ENCODE data around the gene CENPL.
"Not testable (repeated sequence)": the region's sequence is repeated elsewhere in the genome, so short reads cannot be mapped to it uniquely, and the experiment has no call there.

CENPL gene

DNA sequence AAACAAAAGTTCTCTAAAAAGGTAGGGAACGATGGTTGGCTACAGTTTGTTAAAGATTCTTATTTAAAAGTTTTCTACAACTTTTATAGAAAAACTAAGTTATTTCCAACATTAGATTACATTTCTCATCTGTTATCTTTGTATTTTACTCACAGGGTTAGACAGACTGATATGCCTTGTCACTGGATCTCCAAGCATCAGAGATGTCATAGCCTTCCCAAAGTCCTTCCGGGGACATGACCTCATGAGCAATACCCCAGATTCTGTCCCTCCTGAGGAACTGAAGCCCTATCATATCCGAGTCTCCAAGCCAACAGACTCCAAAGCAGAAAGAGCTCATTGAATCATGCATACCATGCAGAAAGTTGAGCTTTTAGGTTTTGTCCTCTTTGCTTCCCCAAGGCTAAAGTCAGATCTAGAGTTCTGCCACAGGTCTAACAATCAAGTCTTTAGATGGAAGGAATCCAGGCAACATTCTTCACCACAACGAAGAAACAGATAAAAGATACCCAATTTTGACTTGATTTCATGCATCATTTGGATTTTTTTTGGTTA lies 32.8 kb upstream of the CENPL start:
- in situ Hi-C loops (cut with MboI; ENCODE audit: low sequenced_read_pairs): no loop called here

DNA sequence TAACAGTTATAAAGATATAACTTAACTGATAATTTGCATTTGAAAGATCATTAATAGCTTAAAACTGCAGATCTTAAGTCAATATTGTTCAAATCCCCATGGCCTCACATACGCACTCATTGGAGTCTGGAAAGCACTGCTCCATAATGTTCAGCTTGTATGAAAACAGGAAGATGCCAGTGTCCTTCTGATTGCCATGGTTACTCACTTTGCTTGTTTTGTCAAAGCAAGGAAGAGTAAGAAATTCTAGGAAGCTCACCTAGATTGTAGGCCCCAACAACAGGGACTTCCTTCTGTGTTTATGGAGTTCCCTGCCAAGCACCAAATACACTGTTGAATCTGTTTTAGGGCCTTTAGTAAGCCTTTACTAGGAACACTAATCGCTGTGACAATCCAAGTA lies 32.2 kb upstream of the CENPL start:
- in situ Hi-C loops (cut with MboI; ENCODE audit: low sequenced_read_pairs): no loop called here

DNA sequence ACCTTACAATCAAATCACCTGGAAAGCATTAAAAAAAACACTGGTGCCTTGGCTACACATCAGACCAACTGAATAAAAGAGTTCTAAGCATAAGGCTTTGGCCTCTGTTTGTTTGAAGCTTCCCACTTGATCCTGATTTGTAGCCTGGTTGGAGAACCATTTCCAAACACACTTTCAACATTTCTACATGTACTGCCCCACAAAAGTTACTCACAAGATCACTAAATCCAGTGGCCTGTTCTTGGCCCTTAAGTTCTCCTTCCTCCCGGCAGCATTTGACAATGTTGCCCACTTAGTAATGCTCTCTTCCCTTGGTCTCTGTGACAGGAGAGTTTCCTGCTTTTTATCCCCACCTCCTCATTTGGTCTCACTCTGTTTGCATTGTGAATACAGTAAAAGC lies 31.3 kb upstream of the CENPL start:
- in situ Hi-C loops (cut with MboI; ENCODE audit: low sequenced_read_pairs): no loop called here

DNA sequence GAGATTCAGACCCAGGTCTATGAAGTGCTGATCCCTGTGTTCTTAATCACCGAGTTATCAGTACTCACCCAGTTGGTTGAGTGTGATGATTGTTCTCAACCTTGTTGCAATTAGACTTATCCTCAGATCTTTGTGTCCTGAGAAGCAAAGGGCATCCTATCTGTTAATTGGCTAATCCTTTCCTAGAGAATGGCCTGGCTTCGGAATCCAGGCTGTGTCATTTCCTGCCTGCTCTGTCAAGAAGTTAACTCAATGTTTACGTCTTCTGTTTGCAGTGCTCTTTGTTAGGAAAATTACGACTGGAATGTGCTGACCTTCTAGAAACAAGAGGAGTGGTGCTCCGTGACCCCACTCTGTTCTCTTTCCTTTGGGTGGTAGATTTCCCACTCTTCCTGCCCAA lies 28.4 kb upstream of the CENPL start:
- in situ Hi-C loops (cut with MboI; ENCODE audit: low sequenced_read_pairs): no loop called here

DNA sequence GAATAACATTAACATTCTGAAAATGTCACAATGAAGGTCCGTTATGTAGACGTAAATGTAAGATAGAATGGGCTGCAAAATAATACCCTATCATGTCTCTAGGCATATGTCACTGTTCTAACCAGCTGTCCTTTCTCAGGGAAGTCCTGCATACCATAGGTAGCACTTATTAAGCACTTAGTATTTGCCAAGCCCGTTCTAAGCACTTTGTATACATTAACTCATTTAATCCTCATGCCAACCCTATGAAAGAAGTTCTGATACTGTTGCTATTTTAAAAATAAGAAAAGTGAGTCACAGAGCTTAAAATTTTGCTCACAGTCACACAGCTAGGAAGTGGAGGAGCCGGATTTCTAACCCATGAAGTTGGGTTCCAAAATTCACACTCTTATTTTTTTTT lies 27.4 kb upstream of the CENPL start:
- in situ Hi-C loops (cut with MboI; ENCODE audit: low sequenced_read_pairs): no loop called here

DNA sequence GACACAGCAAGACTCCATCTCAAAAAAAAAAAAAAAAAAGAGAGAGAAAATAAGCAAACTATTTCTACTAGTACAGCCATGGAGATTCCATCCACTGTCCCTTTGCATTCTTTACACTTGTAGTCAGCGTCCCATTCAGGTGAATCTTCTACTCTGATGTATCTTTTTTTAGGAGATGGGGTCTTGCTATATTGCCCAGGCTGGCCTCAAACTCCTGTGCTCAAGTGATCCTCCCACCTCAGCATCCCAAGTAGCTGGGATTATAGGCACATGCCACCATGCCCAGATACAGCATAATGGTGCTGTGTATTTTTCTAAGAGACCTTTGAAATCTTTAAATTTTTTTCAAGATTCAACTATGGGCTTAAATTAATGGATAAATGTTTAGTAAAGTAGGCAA lies 8.1 kb upstream of the CENPL start:
- in situ Hi-C loops (cut with MboI; ENCODE audit: low sequenced_read_pairs): loop anchor here (25.0 kb wide), 1 partner anchor 1095 kb away; no protein-coding TSS in a partner anchor

DNA sequence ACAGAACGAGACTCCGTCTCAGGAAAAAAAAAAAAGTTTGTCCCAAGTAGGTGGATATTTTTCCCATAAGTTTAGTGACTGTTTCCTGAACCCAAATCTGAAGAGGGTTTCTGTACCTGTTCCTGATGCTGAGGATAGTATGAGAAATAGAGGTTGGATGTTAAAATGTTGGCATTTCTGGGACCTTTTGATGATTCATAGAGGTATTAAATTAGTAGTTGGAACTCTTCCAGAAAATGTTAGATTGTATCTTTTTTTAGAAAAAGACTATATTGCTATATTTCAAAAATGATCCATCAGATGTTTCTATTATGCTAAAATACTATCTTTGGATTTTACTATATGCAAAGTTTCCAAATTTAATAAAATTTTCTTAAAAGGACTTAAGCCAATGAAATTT lies 2.9 kb upstream of the CENPL start:
- in situ Hi-C loops (cut with MboI; ENCODE audit: low sequenced_read_pairs): loop anchor here (25.0 kb wide), 1 partner anchor 1090 kb away; no protein-coding TSS in a partner anchor

DNA sequence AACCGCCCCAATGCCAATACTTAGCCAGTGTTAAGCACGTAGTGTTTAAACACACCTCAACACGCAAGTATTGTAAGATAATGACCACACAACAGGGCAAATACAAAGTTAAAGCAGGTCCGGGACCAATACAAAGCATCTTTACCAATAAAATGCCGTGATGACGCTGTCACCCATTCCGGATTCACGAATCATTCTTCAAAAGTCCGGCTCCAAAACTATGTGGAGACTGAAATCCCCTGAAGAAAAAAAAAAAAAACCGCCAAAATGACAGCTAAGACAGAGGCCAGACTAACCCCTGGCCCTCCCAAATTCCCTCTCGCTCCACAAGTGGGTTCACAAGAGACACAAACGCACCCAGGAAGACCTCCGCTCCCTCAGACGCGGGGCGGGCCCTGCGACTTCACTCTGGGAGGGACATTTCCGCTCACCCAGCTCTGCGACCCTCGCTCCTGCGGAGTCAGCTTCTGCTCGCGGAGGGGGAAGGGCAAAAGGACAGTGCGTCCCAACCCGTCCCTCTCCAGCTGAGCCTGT lies 835 bp downstream of the CENPL start:
- in situ Hi-C loops (cut with MboI; ENCODE audit: low sequenced_read_pairs): loop anchor here (25.0 kb wide), 1 partner anchor 387 kb away; no protein-coding TSS in a partner anchor

DNA sequence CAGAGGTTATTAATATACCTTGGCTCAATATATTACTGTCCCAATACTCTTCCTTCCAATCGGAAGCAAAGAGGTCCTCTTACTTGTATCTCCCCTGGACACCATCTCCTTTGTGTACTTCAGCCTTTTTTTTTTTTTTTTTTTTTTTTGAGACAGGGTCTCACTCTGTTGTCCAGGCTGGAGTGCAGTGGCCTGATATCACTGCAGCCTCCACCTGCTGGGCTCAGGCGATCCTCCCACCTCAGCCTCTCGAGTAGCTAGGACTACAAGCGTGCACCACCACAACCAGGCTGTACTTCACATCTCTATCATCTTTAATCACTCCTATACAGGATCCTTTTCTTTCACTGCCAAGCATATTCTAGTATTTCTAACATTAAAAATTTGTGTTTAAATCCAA lies 3.0 kb downstream of the CENPL start:
- in situ Hi-C loops (cut with MboI; ENCODE audit: low sequenced_read_pairs): loop anchor here (25.0 kb wide), 1 partner anchor 384 kb away; no protein-coding TSS in a partner anchor

DNA sequence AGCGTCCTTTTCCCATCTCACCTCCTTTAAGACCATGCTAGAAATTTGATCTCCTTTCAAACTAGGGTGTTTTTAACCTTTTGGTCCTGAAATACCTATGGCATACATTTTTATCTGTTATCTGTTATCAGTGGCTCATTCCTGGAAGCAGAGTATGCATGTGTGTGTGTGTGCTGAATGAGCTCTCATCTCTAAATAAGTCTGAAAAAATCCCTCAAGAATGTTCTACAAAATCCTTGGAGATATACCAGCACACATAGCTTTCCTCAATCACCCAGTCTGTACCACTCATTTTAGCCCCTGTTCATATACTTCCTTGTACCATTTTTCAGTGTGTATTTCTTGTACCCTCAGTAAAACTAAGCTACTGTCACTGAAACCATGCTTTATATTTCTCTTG lies 6.2 kb downstream of the CENPL start:
- in situ Hi-C loops (cut with MboI; ENCODE audit: low sequenced_read_pairs): loop anchor here (25.0 kb wide), 1 partner anchor 381 kb away; no protein-coding TSS in a partner anchor

DNA sequence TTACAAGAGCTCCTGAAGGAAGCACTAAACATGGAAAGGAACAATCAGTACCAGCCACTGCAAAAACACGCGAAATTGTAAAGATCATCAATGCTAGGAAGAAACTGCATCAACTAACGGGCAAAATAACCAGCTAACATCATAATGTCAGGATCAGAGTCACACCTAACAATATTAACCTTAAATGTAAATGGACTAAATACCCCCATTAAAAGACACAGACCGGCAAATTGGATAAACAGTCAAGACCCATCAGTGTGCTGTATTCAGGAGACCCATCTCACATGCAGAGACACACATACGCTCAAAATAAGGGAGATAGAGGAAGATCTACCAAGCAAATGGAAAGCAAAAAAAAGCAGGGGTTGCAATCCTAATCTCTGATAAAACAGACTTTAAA lies 11.0 kb downstream of the CENPL start:
- in situ Hi-C loops (cut with MboI; ENCODE audit: low sequenced_read_pairs): loop anchor here (25.0 kb wide), 1 partner anchor 376 kb away; no protein-coding TSS in a partner anchor

DNA sequence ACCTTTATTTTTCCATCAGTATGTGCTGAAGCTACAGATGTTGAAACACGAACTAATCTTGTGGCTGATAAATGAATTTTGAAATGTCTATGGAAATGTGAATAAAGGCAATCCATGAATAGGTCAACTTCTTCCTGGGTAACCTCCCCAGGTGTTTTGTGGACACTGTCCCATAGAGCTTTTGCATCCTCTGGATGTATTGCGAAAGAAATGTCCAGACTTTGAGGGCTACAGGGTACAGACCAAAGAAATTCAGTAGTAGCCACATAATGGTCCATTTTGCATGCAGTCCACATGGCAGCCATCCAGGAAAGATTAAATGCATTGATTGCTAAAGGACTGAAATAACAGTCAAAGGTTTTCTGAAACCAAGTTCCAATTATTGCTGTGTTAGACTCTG lies 21.7 kb downstream of the CENPL start:
- in situ Hi-C loops (cut with MboI; ENCODE audit: low sequenced_read_pairs): loop anchor here (25.0 kb wide), 1 partner anchor 366 kb away; no protein-coding TSS in a partner anchor

DNA sequence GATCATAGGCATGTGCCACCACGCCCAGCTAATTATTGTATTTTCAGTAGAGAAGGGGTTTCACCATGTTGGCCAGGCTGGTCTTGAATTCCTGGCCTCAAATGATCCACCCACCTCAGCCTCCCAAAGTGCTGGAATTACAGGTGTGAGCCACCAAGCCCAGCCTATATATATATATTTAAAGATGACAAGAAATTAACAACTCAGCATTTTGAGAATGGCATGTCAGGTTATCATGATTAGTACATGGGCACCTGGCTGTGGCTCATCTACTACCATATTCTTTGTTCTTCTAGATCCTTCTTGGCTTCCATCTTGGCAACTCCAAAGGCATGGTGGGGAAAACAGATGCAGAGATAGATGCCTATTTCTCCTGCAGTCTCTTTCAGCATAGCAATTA lies 24.7 kb downstream of the CENPL start:
- in situ Hi-C loops (cut with MboI; ENCODE audit: low sequenced_read_pairs): loop anchor here (25.0 kb wide), 1 partner anchor 363 kb away; no protein-coding TSS in a partner anchor

DNA sequence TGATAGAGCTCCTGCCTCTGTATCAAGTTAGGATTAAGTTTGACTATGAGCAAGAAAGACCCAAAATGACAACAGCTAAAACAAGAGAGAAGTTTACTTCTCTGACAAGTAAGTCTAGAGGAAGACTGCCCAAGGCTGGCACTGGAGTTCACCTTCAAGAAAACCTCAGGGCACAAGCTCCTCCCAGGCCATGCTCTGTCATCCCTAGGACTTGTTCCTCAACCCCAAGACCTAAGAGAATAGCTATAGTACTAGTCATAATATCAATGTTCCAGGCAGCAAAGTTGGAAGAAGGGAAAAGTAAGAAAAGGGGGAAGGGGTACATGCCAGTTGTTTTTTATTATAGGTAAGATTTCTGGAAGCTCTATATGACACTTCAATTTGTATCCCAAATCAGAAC lies 26.6 kb downstream of the CENPL start:
- in situ Hi-C loops (cut with MboI; ENCODE audit: low sequenced_read_pairs): no loop called here

DNA sequence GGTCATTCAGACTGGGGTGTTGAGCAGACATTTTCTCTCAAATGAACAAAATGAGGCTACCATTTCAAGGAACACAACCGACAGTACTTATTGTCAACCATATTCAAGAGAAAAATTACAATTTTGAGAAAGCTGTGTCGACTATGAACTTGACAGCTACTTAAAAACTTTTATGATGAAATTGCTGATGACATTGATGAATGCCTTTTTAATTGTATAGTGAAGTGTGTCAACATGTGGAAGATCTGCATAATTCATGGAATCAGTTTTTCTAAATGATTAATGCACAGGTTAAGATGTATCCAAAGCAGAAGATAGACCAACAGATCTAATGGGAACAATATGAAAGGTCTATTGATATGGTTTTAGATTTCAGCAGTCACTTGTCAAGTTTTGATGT lies 34.8 kb downstream of the CENPL start:
- in situ Hi-C loops (cut with MboI; ENCODE audit: low sequenced_read_pairs): no loop called here

DNA sequence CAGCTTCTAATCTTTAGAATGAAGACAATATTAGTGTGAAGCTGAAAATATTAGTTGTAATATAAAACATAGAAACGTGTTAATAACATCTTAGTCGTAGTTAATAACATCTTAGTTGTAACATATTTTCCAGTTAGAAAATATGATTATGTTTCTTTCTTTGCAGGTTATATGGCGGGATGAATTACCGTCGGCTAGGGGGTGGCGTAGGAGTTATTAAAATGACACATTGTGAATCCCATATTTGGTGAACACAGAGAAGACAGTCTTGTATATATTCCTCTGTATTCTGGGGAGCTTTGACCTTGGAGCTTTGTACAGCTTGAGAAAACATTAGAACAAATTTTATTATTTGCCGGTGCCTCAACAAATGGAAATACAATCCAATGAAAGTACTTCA lies 39.7 kb downstream of the CENPL start:
- in situ Hi-C loops (cut with MboI; ENCODE audit: low sequenced_read_pairs): no loop called here

DNA sequence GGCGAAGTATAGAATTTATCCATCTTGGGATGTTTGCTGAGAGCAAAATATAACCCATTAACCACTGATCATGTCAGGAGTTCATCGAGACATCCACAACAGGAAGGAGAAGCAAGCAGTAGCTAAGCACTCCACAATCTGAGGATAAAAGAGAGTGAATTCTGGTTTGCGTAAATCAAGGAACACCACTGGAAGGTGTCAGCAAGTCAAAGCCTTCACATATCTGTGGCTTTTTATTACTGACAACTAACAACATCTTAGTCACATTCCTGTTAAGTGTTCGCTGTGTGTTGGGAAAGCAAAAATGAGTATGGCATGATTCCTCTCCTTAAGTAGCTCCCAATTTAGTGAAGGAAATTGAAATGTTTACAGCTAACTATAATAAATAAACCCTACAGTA lies 44.7 kb downstream of the CENPL start:
- in situ Hi-C loops (cut with MboI; ENCODE audit: low sequenced_read_pairs): no loop called here

DNA sequence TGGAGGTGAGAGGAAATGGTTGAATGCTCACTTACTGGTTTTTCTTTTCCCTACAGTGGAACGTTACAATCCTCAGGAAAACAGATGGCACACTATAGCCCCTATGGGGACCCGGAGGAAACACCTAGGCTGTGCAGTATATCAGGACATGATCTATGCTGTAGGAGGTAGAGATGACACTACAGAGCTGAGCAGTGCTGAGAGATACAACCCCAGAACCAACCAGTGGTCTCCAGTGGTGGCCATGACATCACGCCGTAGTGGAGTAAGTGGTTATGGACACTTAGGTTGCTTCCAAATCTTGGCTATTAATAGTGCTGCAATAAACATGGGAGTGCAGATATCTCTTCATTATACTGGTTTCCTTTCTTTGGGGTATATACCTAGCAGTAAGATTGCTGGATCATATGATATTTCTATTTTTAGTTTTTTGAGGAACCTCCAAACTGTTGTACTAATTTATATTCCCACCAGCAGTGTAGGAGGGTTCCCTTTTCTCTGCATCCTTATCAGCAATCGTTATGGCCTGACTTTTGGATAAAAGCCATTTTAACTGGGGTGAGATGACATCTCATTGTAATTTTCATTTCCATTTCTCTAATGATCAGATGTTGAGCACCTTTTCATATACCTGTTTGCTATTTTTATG lies 49.0 kb downstream of the CENPL start:
- in situ Hi-C loops (cut with MboI; ENCODE audit: low sequenced_read_pairs): no loop called here

DNA sequence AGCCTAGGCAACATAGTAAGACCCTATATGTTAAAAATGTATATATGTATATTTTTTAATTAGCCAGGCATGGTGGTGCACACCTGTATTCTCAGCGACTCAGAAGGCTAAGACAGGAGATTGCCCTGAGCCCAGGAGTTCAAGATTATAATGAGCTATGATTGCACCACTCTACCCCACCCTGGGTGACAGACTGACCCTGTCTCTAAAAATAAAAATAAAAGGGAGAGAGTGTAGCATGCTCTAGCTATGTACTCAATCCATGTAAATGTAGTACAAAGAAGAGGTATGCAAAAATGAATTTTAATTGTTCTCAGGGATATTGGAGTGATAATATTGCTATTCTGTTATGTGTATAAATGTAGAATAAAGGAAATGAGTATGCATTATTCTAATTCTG lies 53.1 kb downstream of the CENPL start:
- in situ Hi-C loops (cut with MboI; ENCODE audit: low sequenced_read_pairs): no loop called here

DNA sequence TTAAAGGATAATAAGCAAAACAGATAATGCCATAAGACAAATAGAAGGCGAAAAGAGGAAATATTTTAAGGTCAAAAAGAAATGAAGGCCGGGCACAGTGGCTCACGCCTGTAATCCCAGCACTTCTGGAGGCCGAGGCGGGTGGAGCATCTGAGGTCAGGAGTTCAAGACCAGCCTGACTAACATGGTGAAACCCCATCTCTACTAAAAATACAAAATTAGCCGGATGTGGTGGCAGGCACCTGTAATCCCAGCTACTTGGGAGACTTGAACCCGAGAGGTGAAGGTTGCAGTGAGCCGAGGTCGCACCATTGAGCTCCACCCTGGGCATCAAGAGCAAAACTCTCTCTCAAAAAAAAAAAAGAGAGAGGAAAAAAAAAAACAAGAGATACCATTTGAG lies 54.4 kb downstream of the CENPL start:
- in situ Hi-C loops (cut with MboI; ENCODE audit: low sequenced_read_pairs): not testable (repeated sequence)

DNA sequence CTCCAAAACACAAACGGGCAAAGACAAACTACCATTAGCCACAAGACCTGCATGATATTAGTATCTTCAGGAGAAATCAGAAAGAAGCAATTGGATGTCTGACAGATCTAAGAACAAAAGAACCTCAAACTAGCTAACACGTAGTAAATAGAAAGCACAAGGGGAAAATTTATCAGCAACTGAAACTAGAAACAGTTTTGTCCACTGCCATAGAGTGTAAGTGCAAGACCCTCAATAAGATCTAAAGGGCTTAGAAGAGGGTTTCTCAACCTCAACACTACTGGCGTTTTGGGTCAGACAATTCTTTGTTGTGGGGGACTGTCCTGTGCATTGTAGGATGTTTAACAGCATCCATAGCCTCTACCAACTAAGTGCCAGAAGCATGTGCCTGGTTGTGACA lies 55.9 kb downstream of the CENPL start:
- in situ Hi-C loops (cut with MboI; ENCODE audit: low sequenced_read_pairs): no loop called here

DNA sequence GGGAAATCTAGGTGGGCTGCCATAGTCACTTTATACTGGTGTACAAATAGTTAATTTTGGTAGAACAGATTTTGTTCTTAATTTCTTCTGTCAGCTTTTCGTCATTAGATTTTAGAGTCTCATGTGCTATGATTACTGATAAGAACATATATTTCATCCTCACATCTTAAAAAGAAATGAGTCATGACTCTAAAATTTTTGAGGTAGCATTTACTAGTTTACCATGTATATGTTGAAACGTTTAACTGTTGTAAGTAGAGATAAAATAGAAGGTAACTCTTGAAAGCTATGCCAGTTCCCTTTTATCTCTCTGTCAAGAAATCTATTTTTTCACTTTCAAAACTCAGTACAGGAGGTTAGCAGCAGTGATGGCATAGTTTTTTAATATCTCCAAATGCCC lies 56.5 kb downstream of the CENPL start:
- in situ Hi-C loops (cut with MboI; ENCODE audit: low sequenced_read_pairs): no loop called here
